ENCODE measurements around the gene TMEM158. TPM values are rescaled to one million over a fixed set of nuclear protein-coding genes. Genes with fewer than 3 reads are reported as not detected.

Gene TMEM158
- polyA plus RNA-seq (2013, experiment 1 of 2; ENCODE audit: insufficient read length): 6.9 TPM
- polyA plus RNA-seq (2013, experiment 2 of 2; ENCODE audit: insufficient read length): 13.7 TPM

DNA sequence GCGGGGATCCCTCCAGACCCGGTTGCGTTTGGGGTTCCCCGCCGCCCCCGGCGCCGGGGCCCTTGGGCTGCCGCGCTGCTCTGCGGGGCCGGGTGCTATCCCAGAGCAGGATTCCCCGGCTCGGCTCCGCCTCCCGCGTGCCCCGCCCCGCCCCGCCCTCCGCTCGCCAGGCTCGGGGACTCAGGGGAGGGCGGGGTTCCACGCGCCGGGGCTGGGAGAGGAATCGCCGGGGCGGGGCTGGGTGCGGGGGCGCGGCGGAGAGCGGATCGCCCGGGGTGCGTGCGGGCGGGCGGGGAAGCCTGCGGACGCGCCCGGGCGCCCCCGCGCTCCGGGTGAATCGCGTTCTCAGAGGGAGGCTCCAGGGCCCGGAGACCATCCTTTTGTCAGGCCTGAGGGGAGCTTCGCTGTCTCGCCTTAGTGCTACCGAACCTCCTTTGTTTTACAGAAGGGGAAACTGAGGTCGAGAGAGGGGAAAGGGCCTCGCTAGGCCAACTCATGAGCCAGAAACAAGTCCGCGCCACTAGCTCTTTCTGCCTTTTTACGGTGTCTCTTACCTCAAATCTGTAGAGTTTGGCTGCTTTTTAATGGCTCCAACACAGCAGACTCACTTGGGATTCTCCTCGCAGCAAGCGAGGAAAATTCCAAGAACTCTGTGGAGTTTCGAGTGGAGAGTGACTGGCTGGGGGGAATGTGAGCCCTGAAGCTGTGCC is at the start of gene TMEM158:
TMEM158 (minus strand) TSS at position 82 of the 710 bp plus-strand sequence. CDS start 260 bp downstream, outside the sequence.
- DNase-seq: peak; percentile 77

DNA sequence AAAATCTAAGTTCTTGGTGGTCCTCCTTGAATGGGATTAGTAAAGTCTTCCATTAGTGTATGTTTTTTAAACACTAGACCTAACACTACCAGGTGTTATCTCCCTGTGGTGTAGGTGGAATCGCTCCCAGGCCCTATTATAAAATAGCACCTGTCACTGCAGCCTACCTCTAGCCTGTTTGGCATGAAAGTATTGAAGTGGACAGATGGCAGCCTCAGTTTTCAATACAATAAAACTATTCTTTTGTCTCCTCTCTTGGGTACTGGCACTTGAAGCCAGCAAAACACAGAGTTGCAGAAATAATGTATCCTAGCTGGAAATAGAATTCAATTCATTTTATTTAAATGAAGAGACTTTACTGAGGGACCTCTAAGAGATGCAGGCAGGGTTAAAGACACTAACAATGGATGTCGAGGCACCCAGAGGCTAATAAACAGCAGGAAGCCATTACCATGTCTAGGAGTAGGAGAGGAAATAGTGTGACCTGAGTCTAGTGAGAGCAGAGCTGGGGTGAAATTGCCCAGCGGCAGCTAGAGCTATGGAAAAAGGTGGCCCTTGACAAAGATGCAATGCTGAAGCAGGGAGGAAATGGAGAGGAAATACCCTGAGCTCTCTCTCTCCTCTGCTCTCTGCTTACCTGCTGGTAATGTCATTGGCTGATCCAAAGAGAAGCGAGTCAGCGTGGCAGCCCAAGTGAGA is 49.1 kb upstream of the TMEM158 start:
- DNase-seq: no peak

- peak; percentile 83 for DNase-seq
These were observed 47.8 kb upstream of the TMEM158 start for GRCh38 chr3:45273681-45274515.

- no peak for DNase-seq
These were observed 46.9 kb upstream of the TMEM158 start for GRCh38 chr3:45272828-45273470.

DNA sequence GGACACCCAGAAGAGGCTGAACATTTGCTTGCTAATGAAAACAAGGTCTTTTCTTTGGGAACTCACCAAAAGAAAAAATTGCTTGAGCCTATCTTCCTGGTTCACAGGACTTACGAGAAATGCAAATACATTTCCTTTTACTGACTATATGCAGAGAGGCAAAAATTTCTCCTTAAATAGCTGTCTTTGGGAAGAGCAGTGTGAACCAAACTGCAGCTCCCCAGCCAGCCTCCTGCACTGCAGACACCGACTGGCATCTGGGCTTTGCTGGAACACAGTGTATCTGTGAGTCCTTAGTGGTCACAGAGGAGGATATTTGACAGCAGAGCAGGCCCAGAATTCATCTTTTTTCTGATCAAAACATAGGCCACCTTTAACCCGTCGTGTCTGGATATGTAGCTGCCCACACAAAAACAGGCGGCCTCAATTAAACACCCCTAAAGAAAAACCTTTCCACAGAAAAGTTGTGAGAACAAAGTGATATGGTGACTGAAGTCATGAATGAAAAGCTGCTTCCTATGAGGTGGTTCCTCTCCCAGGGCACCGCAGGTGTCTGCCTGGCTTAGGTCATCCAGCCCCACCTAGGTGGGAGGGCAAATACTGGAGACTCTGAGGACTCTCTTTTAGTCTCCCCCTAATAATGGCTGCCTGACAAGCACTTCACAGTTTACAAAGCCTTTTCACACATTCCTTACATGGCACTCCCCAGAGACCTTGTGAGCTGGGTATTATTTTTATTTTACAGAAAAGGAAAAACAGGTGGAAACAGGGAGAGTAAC is 46.1 kb upstream of the TMEM158 start:
- peak; percentile 11 for DNase-seq

- peak; percentile 30 for DNase-seq
These were observed 43.9 kb upstream of the TMEM158 start for GRCh38 chr3:45269952-45270351.

GRCh38 chr3:45267097-45267496 is 41.0 kb upstream of the TMEM158 start:
- no peak for DNase-seq

DNA sequence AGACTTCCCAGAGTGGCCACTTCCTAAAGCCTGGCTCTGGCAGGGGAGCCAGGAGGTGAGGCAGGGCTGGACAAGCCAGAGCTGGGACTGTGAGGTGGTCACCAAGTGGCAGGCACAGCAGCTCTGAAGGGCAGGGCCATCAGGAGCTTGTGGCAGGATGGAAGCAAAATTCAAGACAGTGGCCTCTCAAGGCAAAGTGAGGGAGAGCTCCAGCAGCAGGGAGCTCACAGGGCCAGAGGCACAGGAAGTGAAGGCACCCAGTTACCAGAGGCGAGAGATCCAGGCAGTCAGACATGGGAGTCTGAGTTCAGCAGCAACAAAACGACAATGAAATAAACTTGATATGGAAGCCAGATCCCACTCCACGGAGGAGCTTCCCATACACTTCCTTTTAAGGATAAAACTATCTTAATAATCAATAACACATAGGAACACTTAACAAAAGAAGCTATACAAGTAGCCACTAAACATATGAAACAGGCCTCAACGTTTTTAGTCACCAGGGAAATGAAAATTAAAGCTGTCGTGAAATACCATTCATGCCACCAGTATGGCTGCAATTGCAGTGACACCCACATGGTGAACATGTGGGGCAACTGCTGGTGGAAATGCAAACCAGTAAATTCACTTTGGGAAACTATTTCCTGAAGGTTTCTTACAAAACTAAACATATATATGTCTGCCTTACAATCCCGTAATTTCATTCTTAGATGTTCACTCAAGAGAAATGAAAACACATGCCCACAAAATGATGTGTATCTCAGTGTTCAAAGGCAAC is 35.4 kb upstream of the TMEM158 start:
- DNase-seq: peak; percentile 25

DNA sequence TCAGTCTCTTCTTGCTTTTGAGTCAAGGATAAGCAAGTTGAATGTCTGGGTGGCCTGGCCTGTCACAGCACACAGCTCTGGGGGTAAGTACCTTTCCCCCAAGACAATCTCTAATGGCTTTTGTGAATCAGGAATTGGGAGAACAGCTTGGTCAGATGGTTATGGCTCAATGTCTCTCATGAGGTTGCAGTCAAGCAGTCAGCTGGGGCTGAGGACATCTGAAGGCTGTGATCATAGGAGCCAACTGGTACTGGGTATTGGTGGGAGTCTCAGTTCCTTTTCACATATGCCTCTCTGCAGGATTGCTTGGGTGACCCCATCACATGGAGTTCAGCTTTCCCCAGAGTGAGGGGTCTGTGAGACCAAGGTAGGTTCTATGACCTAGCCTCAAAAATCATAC is 33.0 kb upstream of the TMEM158 start:
- DNase-seq: no peak

DNA sequence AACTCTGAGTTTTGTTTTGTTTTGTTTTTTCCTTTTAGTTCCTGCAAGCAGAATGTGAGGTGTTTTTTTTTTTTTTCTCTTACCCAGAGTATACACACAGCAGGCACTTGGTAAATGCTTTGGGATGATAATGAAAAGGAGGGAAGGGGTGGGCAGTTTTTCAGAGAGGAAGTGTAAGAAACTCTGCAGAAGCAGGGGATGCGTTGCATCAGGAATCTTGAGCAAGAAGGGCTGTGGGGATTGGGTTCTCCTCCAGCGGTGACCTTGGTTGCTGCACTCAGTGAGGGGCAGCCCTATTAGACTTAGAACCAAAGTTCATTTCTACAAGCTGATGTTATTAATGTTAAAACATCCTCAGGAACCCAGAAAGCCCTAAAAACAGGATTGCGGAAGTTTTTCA is 32.2 kb upstream of the TMEM158 start:
- no peak for DNase-seq

GRCh38 chr3:45253316-45253715 is 27.2 kb upstream of the TMEM158 start:
- DNase-seq: no peak

DNA sequence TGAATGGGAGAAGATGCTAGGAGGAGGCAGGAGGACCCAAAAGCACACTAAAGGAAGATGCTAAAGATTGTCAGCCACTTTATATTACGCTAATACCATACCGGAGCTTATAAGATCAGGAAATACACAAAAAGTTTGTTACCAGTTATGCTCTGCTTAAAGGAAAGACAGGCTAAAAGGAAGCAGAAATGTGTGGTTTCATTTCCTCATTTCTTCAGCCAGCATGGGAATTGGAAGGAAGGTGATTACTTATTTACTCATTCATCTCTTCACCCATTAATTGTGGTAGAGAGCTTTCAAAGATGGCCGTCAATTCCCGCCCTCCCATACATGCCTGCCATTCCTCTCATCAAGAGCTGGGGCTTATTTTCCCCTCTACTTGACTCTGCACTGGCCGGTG is 26.7 kb upstream of the TMEM158 start:
- no peak for DNase-seq

GRCh38 chr3:45249391-45249790 is 23.3 kb upstream of the TMEM158 start:
- DNase-seq: no peak

GRCh38 chr3:45246241-45246640 is 20.2 kb upstream of the TMEM158 start:
- no peak for DNase-seq

- peak; percentile 18 for DNase-seq
These were observed 18.3 kb upstream of the TMEM158 start for GRCh38 chr3:45244356-45244755.

- DNase-seq: no peak
These were observed 15.1 kb upstream of the TMEM158 start for GRCh38 chr3:45241206-45241605.

- DNase-seq: no peak
These were observed 14.2 kb upstream of the TMEM158 start for GRCh38 chr3:45240292-45240691.

DNA sequence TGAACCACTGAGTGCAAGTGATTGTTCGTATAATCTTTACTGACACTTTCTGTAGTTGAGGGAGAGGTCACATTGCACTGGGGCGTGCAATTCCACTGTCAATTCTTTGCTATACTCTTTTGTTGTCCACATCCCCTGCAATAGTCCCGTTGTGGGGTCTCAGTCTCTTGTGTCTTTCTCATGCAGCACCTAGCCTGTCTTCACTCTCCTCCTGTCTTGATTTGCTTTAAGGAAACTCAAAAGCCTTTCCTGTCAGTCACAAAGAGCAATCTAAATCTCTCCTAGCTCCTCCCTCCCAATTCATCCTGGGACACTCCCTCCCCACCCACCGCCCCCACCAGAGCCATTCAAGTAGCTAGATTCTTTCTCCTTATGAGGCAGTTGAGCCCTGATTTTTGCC is 13.2 kb upstream of the TMEM158 start:
- no peak for DNase-seq

DNA sequence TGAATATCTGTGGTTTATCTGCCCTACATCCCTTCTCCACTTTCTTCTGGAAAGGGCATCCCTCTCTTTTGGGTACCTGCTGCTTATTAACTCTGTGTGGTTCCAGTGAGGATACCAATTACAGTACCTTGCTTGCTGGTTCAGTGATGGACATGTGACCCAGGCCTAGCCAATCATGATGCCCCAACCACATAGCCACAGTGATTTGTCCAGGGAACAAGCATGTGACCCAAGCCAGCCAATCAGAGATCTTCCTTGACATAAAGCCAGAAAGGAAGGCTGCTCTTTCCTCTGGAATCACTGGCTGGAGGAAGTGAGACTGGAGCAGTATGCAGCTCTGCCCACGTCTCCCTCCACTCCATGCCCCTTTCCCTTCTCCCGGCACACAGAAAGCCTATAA is 10.9 kb upstream of the TMEM158 start:
- no peak for DNase-seq

- DNase-seq: no peak
These were observed 9.3 kb upstream of the TMEM158 start for GRCh38 chr3:45235409-45235808.

DNA sequence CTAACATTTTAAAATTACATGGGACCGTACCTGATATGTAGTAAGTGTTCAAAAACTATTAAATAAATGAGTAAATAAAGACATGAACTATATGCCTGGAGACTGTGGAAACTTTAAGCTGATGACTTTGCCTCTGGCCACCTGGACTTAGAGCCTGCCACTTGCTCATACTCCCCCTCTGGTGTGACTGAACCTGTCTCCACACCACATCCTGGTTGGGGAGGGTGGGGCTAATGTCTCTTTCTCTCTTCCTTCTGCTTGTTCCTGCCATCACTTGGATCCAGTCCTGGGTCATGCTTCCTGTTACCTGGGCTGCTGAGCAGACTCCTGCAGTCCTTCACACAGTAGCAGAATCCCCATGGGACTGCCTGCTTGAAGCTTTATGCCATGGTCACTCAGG is 8.2 kb upstream of the TMEM158 start:
- no peak for DNase-seq

Measured in fibroblast of skin of back (primary cell).